ENCODE results near the gene INSYN1. TPM values are rescaled to one million over a fixed set of nuclear protein-coding genes. Genes with fewer than 3 reads are reported as not detected.

Gene INSYN1
- total and polyA plus RNA-seq, 10 of the 15 experiments (the other 5 are each of a cell fraction or from before 2014, with no cell fraction given) = not detected

DNA sequence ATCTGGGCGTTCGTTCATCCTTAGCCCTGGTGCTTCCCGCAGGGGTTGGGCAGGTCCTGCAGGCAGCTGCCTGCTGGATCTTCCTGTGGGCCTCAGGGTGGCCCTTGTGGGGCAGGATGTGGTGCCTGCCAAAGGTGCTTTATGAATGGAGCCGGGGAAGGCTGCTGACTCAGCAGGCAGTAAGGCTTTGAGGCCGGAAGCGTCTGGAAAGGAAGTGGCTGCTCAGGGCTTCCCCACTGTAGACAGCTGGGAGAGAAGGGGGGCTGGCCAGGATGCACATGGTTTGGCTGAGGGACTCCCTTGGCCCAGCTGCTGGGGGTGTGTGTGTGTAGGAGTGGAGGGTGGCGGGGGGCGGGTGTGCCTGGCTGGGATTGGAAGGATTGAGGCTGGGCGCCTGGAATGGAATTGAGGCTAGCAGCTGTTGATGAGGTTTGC is 56.1 kb downstream of the INSYN1 start (continued):
- no peak for TF ChIP-seq ZBTB40 (IDR thresholded peaks at IDR 0.05; ENCODE audit: borderline replicate concordance)
- no peak for TF ChIP-seq USF2 (IDR thresholded peaks at IDR 0.05; ENCODE audit: borderline replicate concordance, low read depth, low read length)
- TF ChIP-seq STAT1 (conservative IDR thresholded peaks at IDR 0.05) = no peak
- no peak for TF ChIP-seq MTA3 (IDR thresholded peaks at IDR 0.05; ENCODE audit: borderline replicate concordance, low read length)
- peak; percentile 60 for TF ChIP-seq GABPA (IDR thresholded peaks at IDR 0.05; ENCODE audit: low read depth)
- no peak for TF ChIP-seq ASH2L (IDR thresholded peaks at IDR 0.05; ENCODE audit: borderline replicate concordance, low read depth)
- no peak for TF ChIP-seq SREBF2 (IDR thresholded peaks at IDR 0.05; ENCODE audit: low read length)
- TF ChIP-seq ZSCAN29 (IDR thresholded peaks at IDR 0.05) = no peak
- TF ChIP-seq EED (IDR thresholded peaks at IDR 0.05; ENCODE audit: low read depth) = peak; percentile 89
- TF ChIP-seq ZNF207 (IDR thresholded peaks at IDR 0.05; ENCODE audit: borderline replicate concordance) = no peak
- TF ChIP-seq, protein P1, sequence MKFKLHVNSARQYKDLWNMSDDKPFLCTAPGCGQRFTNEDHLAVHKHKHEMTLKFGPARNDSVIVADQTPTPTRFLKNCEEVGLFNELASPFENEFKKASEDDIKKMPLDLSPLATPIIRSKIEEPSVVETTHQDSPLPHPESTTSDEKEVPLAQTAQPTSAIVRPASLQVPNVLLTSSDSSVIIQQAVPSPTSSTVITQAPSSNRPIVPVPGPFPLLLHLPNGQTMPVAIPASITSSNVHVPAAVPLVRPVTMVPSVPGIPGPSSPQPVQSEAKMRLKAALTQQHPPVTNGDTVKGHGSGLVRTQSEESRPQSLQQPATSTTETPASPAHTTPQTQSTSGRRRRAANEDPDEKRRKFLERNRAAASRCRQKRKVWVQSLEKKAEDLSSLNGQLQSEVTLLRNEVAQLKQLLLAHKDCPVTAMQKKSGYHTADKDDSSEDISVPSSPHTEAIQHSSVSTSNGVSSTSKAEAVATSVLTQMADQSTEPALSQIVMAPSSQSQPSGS (IDR thresholded peaks at IDR 0.05; ENCODE audit: low read length) = no peak; the same call in 1 of the 2 replicates
- no peak for TF ChIP-seq WRNIP1 (IDR thresholded peaks at IDR 0.05; ENCODE audit: borderline replicate concordance, low read depth, low read length)
- no peak for TF ChIP-seq POU2F2 (IDR thresholded peaks at IDR 0.05; ENCODE audit: borderline replicate concordance, low read depth, low read length)
- TF ChIP-seq BACH1 (IDR thresholded peaks at IDR 0.05; ENCODE audit: borderline replicate concordance) = no peak
- peak in 1 of 2 experiments; percentile 69; a peak in 2 of 4 replicates for TF ChIP-seq IKZF2 (IDR thresholded peaks at IDR 0.05)
- TF ChIP-seq BCL3 (IDR thresholded peaks at IDR 0.05; ENCODE audit: borderline replicate concordance, insufficient read depth, low read depth, low read length, poor library complexity, severe bottlenecking) = no peak
- no peak for TF ChIP-seq RFX5 (IDR thresholded peaks at IDR 0.05; ENCODE audit: low read depth, low read length)
- no peak for TF ChIP-seq PML (IDR thresholded peaks at IDR 0.05; ENCODE audit: low read length)
- peak; percentile 47; the same call in 1 of the 2 replicates for TF ChIP-seq BCL11A (IDR thresholded peaks at IDR 0.05; ENCODE audit: low read depth, low read length)
- TF ChIP-seq ELK1 (IDR thresholded peaks at IDR 0.05; ENCODE audit: low read depth, low read length) = peak; percentile 59; the same call in 1 of the 2 replicates
- TF ChIP-seq HCFC1 (IDR thresholded peaks at IDR 0.05; ENCODE audit: low read length) = no peak
- no peak for TF ChIP-seq POLR2AphosphoS5 (IDR thresholded peaks at IDR 0.05; ENCODE audit: low read length)
- peak; percentile 12; the same call in 1 of the 2 replicates for TF ChIP-seq SMC3 (IDR thresholded peaks at IDR 0.05; ENCODE audit: borderline replicate concordance, low read length)

All from GM12878 (cell line).